Glomerular endothelial cell (primary cell): ENCODE data around the gene PLAC8L1. TPM values are rescaled to one million over a fixed set of nuclear protein-coding genes. Genes with fewer than 3 reads are reported as not detected.
A peak's percentile ranks its signal among the peaks of the same experiment; 100 is the strongest.

Source experiments
- DNase-seq: peaks from one replicate; pipeline ENCODE4 v3.0.0-alpha.2; 2011; ENCODE audit warnings: low read depth, low spot score; ENCODE audit errors: extremely low read depth
- total RNA-seq: library from RNA; depleted of rRNA; stranded (reverse); fragments of >200 nt; gene quantifications from 2 replicates; pipeline ENCODE4 v1.2.3, GENCODE V29; 2015

Gene PLAC8L1
- total RNA-seq, 1 donor from 2014 or later = not detected

GRCh38 chr5:146081556-146081955 lies 23.8 kb downstream of the PLAC8L1 start:
- DNase-seq = no peak

GRCh38 chr5:146079695-146080373 lies 25.5 kb downstream of the PLAC8L1 start:
- DNase-seq = no peak

GRCh38 chr5:146078566-146078965 lies 26.8 kb downstream of the PLAC8L1 start:
- DNase-seq = no peak

DNA sequence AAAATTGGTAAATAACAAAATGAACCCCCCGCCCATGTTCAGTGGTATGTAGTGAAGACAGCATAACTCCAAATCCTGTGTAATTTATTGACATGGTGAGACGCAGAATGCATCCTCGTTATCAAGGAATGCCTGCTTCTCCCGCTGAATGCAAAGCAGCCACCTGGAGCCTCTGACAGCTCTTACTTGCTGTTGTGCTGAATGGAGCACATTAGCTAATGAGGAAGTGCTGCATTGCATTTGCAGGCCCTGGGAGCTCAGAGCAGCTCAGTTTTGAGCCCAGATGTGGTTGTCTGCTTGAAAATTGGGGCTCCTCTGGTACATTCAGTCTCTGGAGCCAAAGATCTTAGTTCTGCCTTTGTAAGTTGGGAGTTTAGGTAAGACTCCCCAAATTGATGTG lies 28.9 kb downstream of the PLAC8L1 start:
- DNase-seq = no peak

- no peak for DNase-seq
These were observed 29.3 kb downstream of the PLAC8L1 start for GRCh38 chr5:146076028-146076427.

GRCh38 chr5:146073239-146073900 lies 32.0 kb downstream of the PLAC8L1 start:
- no peak for DNase-seq

- no peak for DNase-seq
These were observed 32.8 kb downstream of the PLAC8L1 start for GRCh38 chr5:146072595-146072994.

DNA sequence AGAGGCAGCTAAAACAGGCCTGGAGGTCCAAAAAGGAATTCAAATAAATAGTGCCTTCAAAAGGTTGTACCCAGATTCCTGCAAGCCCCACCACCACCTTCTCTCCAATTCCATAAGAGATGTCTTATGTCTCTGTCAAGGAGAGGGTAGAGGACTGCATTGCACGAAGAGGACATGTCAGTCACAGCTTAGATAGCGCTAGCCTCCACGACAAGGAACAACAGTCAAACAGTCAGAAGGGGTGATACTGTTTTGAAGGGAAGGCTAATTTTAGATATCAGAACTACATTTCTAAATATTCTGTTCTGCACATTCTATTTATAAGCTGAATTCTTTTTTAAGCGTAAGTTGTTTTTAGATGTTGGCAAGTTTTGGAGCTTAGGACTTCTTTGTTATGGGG lies 34.2 kb downstream of the PLAC8L1 start:
- DNase-seq = no peak

DNA sequence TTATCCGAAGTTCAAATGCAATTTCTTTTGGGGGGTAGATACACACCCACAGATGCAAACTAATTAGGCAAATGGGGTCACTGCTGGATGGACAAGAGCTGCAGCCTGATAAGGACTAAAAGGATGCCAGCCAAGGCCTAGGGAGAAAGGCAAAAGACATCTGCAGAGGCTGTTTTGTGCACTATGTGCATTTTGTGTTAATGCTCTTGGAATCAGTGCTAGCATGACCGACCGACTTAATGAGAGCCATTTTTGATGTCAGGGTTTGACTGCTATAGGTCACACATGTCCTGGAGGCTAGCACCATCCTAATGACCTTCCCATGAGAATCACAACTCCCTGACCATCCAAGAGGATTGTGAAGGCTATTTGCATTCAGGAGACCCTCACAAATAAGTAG lies 34.6 kb downstream of the PLAC8L1 start:
- no peak for DNase-seq

GRCh38 chr5:146069780-146070099 lies 35.6 kb downstream of the PLAC8L1 start:
- no peak for DNase-seq

DNA sequence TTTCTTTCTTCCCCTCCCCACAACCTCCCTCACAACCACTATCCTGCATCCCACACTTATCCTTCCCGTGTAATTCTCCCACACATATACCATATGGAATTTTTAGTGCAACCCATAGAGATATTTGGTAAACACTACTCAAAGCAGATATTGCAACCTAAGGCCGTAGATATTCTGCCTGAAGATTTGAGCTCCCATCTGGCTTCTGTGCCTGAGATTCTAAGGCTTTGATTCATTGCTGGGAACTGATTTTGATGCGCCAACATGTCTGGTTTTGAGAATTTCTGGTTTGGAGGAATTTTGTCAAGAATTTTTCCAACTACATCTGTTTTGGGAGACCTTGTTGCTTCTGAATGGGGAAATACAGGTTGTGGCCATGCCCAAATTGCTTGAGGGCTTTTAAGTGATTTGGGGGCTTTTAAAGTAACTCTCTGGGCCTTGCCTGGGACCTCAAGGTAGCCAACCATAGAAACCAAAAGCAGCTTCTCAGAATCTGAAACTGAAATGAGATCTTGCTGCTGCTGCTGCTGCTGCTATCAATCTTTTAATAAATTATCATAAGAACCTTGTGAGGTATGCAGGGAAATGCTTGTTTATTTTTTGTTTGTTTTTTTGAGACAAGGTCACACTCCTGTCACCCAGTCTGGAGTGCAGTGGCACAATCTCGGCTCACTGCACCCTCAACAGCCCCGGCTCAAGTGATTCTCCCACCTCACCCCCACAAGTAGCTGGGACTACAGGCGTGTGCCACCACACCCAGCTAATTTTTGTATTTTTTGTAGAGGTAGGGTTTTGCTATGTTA lies 36.2 kb downstream of the PLAC8L1 start:
- DNase-seq = no peak

DNA sequence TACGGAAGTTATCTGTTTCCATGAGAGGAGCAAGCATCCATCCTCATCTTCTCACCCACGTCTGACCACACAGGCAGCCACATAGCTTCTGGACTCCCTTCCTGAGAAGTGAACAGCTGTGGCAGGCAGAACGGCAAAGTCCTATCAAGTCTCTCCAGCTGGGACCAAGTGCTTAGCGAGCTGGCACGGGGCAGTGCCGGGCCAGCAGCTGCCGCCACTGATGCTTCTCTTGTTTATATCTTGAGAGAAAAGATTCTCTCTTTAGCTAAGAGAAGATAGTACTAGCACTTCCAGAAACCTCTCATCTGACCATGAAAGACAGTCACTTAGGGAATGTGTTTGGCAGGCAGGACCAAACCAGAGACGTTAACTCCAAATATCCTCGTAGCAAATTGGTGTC lies 37.2 kb downstream of the PLAC8L1 start:
- no peak for DNase-seq

DNA sequence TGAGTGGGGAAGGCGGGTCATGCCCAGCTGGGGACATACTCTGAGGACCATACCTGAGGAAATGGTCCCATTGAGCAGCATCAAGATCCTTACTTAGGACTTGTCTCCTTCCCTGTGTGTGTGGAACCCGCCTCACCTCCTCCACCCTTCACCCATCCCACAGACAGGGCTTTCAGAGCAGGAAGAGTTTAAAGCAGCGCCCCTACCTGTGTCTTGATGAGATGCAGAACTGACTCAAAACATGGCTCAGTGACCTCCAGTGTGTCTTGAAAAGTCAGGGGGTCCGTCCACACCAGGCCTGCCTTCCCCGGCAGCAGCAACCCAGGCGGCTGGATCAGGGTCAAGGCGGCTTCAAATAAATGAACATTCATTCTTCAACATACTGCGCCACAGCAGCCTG lies 38.4 kb downstream of the PLAC8L1 start:
- no peak for DNase-seq

DNA sequence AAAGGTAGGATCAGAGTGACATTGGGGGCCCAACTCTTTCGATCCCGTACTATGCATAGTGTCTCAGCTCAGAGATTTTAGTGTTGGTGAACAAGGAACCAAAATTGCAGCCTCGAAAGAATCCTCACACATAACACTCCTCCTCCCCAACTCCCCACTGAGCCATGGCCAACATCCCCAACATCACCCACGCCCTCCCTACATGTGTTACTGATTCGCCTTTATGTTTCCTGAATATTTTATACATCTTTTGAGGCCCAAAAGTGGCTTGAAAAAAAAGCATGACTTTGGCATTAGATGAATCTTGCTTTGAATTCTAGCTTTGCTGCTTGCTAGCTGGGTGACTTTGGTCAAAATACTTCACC lies 45.2 kb downstream of the PLAC8L1 start:
- no peak for DNase-seq

DNA sequence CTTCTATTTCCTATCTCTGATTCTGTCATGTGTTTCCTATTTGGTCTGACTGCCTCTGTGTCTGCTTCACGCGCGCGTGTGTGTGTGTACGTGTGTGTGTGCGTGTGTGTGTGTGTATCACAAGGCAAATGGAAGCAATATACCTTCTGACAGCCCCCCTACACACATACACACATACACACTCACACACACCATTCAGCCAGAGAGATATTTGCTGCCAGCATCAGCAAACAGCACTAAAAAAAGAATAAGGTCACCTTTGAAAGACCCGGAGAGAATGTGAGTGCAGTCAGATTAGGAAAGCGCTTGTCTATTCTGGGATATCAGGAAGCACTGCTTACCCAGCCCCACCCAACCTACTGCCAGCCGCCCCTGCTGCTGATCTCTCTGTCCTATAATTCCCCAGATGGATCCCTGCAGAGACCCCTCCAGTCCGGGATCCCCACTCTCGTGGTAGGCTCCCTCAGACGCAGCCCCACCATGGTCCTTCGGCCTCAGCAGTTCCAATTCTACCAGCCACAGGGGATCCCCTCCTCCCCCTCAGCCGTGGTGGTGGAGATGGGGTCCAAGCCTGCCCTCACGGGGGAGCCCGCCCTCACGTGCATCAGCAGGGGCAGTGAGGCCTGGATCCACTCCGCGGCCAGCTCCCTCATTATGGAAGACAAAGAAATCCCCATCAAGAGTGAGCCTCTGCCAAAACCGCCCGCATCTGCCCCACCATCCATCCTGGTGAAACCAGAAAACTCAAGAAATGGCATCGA lies 45.7 kb downstream of the PLAC8L1 start:
- DNase-seq = no peak

DNA sequence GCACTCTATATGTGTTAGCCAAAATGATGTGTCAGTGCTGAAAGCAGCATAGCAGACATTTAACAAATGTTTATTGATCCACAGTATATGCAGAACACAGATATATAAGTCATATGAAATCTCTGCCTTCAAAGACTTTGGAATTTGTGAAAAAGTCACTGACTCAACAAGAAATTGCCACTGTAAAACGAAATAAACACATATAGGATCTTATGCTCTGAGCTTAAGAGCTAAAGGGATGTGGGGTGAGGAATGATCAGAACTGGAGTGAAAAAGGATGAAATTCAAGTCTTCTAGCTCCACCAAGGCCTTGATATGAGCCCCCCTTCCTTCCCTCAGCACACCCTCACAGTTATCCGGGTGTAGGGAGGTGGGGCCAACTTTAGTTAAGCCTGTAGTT lies 49.9 kb downstream of the PLAC8L1 start:
- no peak for DNase-seq

GRCh38 chr5:146052780-146053179 lies 52.6 kb downstream of the PLAC8L1 start:
- no peak for DNase-seq

DNA sequence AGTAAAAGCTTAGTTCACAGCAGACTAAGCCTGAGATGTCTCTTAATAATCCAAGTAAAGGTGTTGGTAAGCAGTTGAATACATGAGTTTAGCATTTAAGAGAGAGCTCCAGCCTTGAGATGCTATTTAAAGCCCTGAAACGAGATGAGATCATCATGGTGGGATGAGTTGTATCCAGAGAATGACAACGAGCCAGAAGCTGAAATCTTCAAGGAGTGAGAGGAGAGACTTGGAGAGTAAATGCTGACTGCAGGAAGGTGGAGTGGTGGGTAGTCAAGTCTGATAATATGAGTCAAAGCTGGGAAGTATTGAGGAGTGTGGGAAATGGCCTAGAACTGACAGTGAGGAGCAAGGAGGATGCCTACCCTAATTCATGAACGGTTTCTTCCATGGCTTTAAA lies 53.7 kb downstream of the PLAC8L1 start:
- DNase-seq = no peak

- DNase-seq = no peak
These were observed 55.3 kb downstream of the PLAC8L1 start for GRCh38 chr5:146050086-146050485.

DNA sequence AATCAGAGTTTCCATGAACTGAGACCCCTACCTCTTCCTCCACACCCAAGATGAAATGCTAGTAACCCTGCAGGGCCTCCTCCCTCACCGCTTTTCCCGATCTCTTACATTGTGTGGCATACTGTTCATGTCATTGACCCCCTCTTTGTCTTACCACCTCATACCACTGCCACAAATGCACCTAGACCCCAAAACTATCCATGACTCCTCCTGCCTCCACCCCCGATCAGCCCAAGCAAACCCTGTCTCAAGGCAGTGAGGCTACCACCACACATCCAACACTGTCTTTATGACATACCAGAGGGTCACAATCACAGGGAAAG lies 55.7 kb downstream of the PLAC8L1 start:
- DNase-seq = no peak

GRCh38 chr5:146048994-146049703 lies 56.2 kb downstream of the PLAC8L1 start:
- DNase-seq = peak; percentile 55
